Colonic mucosa (tissue), 4 donors: Measurements from ENCODE around the gene OCIAD1. TPM values are rescaled to one million over a fixed set of nuclear protein-coding genes. Genes with fewer than 3 reads are reported as not detected.
"Not testable (repeated sequence)": the region's sequence is repeated elsewhere in the genome, so short reads cannot be mapped to it uniquely, and the experiment has no call there.

Experiments
- DNase-seq: peaks from one replicate; pipeline ENCODE4 v3.0.0-alpha.2; 2020
- H3K27ac ChIP-seq: fragments of 200-600 bp; one replicate; pipeline ENCODE4 v1.8.0; 2021
- H3K27me3 ChIP-seq: fragments of 200-600 bp; one replicate; pipeline ENCODE4 v1.8.0; 2021
- H3K36me3 ChIP-seq: fragments of 200-600 bp; one replicate; pipeline ENCODE4 v1.8.0; 2021
- H3K4me1 ChIP-seq: fragments of 200-600 bp; one replicate; pipeline ENCODE4 v1.8.0; 2021; ENCODE audit warnings: mild to moderate bottlenecking
- H3K4me3 ChIP-seq: fragments of 200-600 bp; one replicate; pipeline ENCODE4 v1.8.0; 2021
- H3K9ac ChIP-seq, 2 donors: one replicate each; pipeline ENCODE4 v1.7.0; 2013; ENCODE audit warnings: control low read depth in 2 of 2, low read depth in 2 of 2, low read length in 2 of 2
- H3K9me3 ChIP-seq: fragments of 200-600 bp; one replicate; pipeline ENCODE4 v1.8.0; 2021
- CTCF ChIP-seq: fragments of 200-600 bp; IDR thresholded peaks from one replicate; pipeline ENCODE4 v1.8.0; 2022; ENCODE audit warnings: antibody characterized with exemption, mild to moderate bottlenecking
- intact Hi-C: fragments of 100-400 bp; cut with DNase I; formaldehyde crosslinking; loops from one replicate; pipeline ENCODE4 v1.14.1; 2022
- total RNA-seq, 2 donors: library from RNA; stranded (reverse); fragmentation: NEBNext Ultra II Directional in 1 of 2; extraction: Animal tissue kit (Norgen Biotek cat#: 25700) in 1 of 2; gene quantifications; one replicate each; pipeline ENCODE4 v1.2.1, GENCODE V29; 2021
- donor health status: healthy.
- donor health status: DM: no; HTN: no; CAD: no.
- donor health status: DM: no; HTN: no; CAD: no.

Gene OCIAD1
- total RNA-seq, 2 donors from 2014 or later: 120 to 131 TPM

- no peak for DNase-seq
- Histone ChIP-seq H3K4me3 (no peak overlapping the region), H3K9me3 (no peaks in the 10 kb centered on the region), H3K27ac (no peak overlapping the region), H3K4me1 (no peaks in the 10 kb centered on the region), H3K27me3 (no peaks in the 10 kb centered on the region), H3K36me3 (peaks cover 3% of the 10 kb centered on the region), H3K9ac (no peak overlapping the region)
- intact Hi-C loops: no loop called here
- TF ChIP-seq CTCF: no peak
These were observed 14.0 kb downstream of the OCIAD1 start for GRCh38 chr4:48844843-48845242.

DNA sequence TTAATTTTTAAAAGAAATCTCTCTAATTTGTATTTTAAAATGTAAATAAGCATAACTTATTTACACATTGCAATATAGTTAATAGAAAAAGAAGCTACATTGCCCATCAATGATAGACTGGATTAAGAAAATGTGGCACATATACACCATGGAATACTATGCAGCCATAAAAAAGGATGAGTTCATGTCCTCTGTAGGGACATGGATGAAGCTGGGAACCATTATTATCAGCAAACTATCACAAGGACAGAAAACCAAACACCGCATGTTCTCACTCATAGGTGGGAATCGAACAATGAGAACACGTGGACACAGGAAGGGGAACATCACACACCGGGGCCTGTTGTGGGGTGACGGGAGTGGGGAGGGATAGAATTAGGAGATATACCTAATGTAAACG is 17.9 kb downstream of the OCIAD1 start:
- H3K9ac ChIP-seq, H3K36me3 ChIP-seq, intact Hi-C loops: not testable (repeated sequence)

DNA sequence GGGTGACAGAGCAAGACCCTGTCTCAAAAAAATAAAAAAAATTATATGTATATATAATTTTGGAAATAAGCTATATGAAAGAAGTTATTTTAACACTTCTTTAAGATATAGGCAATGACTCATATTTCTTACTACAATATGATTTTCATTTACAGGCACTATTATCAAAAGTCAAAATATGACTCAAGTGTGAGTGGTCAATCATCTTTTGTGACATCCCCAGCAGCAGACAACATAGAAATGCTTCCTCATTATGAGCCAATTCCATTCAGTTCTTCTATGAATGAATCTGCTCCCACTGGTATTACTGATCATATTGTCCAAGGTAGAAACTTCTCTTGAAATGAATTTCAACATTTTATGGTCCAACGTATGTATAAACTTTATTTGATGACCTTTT is 20.8 kb downstream of the OCIAD1 start:
- no peaks in the 10 kb centered on the region for H3K4me1 ChIP-seq
- no peak for DNase-seq
- no peak for TF ChIP-seq CTCF
- no peak overlapping the region for H3K27ac ChIP-seq
- H3K9ac ChIP-seq: no peak overlapping the region
- intact Hi-C loops: no loop called here
- no peaks in the 10 kb centered on the region for H3K9me3 ChIP-seq
- no peaks in the 10 kb centered on the region for H3K27me3 ChIP-seq
- peaks cover 8% of the 10 kb centered on the region for H3K36me3 ChIP-seq
- no peak overlapping the region for H3K4me3 ChIP-seq

More for the DNA sequence above, 17.9 kb downstream of the OCIAD1 start:
- not testable (repeated sequence) for H3K4me1 ChIP-seq, H3K27ac ChIP-seq, H3K4me3 ChIP-seq, H3K27me3 ChIP-seq, H3K9me3 ChIP-seq, DNase-seq

- Histone ChIP-seq H3K36me3 (peaks cover 5% of the 10 kb centered on the region), H3K27me3 (no peaks in the 10 kb centered on the region), H3K27ac (no peak overlapping the region), H3K4me3 (no peak overlapping the region), H3K9ac (no peak overlapping the region), H3K4me1 (no peaks in the 10 kb centered on the region), H3K9me3 (no peaks in the 10 kb centered on the region)
- no peak for TF ChIP-seq CTCF
- no peak for DNase-seq
- intact Hi-C loops: no loop called here
These were observed 22.9 kb downstream of the OCIAD1 start for GRCh38 chr4:48853604-48854394.

- H3K36me3 ChIP-seq: peaks cover 5% of the 10 kb centered on the region
These were observed 23.5 kb downstream of the OCIAD1 start for GRCh38 chr4:48854395-48854683.

More at GRCh38 chr4:48854395-48854683, 23.5 kb downstream of the OCIAD1 start:
- Histone ChIP-seq H3K4me3 (no peak overlapping the region), H3K9ac (no peak overlapping the region), H3K9me3 (no peaks in the 10 kb centered on the region), H3K27me3 (no peaks in the 10 kb centered on the region), H3K27ac (no peak overlapping the region), H3K4me1 (no peaks in the 10 kb centered on the region)
- DNase-seq: no peak
- intact Hi-C loops: no loop called here
- no peak for TF ChIP-seq CTCF
